GM19468 (cell line): ENCODE data around the gene MESD.

Experiments
- ATAC-seq: cut with Tn5 transposase; IDR thresholded peaks from one replicate; pipeline ENCODE4 v1.9.1; 2021; ENCODE audit warnings: mild to moderate bottlenecking, moderate library complexity, moderate number of reproducible peaks; ENCODE audit not compliant: unreplicated experiment; ENCODE audit errors: extremely low read depth

MESD gene

DNA sequence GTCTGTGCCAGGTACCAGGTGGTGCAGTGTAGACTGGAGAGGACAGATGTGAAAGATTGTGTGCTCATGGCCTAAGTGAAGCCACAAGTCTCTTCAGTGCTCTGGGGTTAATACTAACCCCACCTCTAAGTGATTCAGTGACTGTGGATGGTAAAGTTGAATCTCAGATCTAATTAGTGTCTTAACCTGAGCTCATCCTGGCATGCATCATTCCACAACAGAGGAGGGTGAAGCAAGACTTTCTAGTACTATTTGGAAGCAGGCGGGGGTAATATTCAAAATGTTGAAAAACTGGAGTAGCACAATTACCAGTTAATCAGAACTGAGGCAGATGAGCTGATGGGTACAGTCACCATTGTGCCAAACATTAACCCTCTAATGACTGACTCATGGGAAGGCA is 2.8 kb upstream of the MESD start:
- ATAC-seq, result no peak

DNA sequence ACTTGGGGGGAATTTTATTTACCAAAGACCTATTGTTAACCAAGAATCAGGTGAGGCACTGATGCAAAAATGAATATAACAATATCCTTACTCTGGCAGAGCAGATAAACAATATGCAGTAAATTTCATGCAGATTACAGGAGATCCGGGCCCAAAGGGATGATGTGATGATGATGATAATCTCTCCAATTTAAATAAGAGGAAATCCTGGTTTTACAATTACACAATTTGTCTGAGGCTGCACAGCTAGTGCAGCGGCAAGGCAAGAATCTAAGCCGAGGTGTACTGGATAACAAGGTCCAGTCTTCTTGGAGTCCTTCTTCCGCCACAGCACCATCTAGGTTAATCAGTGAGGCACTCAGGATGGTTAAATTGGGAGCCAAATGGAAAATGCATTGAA is 2.4 kb upstream of the MESD start:
- no peak for ATAC-seq

DNA sequence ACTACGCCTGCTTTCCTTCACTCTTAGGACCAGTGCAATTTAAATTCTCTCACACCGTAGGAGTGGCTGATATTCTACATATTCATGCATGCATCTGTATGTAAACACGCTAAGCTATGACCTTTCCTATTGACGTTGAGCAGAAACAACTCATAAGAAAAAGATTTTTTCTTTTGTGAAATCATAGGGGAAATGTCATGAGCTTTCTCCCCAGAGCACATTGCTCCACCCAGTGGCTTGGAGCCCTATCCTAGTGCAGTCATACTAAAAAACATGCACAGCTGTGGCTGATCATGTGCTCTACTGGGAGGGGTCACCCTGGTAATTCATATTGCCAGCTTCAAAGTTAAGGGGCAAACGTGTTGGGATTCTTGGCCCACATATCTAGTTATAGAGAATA is 1.8 kb upstream of the MESD start:
- no peak for ATAC-seq

DNA sequence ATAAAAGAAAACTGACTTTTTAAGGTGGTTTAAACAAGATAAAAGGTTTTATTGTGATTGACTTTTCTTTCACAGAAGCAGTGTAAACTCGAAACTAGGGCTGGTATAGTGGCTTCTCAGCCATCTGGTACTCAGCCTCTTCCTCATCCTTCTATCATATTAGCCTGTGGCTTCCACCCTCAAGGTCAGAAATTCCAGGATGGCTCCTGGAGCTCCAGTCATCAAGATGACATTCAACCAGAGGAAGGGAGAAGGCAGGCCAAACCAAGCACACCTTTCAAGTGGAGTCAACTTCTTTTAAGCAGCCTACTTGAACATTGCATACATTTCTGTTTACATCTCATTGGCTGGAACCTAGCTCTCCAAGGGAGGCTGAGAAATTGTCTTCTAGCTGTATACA is 1.3 kb upstream of the MESD start:
- ATAC-seq, result no peak

DNA sequence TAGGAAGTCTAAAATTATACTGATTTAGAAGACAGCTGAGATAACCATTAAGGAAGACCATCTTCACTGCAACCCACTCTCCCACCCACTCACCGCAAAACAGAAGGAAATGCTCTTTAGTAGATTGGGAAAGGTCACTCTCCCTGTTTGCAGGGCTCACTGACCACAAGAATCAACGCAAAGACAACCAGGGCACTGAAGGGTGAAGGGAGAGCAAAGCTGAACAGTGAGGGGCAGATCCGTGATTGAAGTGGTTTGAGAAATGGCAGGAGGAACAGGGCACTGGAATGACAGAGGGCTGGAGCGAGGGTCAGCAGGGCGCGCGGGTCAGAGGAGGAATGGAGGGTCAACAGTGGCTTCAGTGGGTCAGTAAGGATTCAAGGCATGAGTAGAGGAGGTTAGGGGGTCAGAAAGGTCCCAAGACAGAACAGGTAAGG is 520 bp downstream of the MESD start:
- no peak for ATAC-seq

DNA sequence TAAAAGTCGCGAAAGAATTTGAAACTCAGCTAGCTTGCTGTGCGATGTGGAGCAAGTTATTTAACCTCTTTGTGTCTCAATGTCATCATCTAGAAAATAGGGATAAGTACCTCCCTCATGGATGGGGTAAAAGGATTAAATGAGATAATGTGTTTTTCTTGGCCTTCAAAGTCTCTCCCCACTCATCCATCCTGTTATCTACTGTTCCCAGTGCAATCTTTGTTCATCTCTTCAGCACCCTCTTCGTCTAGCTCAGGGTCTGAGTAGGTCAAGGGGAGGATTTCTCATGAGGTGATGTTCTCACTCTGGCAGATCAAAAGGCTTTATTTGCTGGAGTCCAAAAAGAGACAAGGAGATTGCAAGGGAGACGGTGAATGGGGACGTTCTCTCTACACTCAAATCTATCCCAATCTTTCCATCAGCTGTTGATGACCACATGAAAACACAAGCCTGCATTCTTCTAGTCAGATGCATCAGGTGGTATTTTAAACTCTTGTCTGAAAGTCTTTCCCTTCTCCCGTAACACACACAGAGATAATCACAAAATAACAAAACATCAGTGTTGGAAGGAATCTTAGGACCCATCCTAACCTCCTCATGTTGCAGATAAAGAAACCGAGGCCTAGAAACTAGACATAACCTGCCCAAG is 1.3 kb downstream of the MESD start:
- ATAC-seq, result no peak

DNA sequence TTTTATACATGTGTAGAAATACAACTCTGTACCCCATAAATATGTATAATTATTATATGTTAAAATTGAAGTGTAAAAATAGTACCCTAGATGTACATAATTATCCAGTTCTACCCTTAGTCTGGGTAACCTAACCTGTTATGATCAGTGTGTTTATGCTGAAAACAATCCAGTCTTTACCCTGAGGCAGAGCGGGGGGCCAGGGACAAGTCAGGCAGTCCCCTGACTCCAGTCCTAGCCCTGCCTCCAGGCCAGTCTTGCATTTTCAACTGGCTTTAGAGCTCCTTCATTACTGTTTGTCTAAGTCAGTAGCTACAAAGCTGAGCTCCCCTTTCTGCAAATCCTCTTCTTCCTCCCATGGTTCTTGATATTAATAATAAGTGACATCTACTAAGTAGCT is 3.1 kb downstream of the MESD start:
- ATAC-seq, result no peak

DNA sequence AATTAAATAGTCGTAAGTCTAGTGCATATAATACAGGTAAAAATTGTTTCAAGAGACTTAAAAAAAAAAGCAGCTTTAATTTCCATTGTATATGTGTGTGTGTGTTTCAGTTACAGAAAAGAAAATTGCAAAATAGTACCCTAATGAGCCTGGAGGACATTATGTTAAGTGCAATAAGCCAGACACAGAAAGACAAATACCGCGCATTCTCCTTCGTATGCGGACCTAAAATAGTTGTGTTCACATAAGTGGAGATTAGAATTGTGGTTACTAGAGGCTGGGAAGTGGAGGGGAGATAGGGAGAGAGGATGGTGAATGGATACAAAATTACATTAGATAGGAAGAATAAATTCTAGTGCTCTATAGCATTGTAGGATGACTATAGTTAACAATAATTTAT is 3.6 kb downstream of the MESD start:
- ATAC-seq, result no peak

DNA sequence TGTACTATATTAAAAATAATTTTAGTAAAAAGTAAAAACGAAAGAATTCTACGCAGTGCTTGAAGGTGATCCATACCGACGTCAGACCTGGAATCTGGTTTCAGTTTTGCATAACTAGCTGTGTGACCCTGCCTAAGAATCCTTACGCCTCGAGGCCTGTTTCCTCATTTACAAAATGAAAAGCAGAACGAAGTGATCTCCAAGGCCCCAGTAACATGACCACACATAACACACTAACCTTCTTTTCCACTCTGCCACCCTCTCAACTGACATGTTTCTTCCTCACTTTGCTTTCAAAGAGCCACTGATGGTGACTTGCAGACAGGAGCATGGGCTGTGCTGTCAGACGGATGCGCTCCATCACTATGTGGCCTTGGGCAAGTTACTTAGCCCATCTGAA is 4.8 kb downstream of the MESD start:
- ATAC-seq, result no peak

DNA sequence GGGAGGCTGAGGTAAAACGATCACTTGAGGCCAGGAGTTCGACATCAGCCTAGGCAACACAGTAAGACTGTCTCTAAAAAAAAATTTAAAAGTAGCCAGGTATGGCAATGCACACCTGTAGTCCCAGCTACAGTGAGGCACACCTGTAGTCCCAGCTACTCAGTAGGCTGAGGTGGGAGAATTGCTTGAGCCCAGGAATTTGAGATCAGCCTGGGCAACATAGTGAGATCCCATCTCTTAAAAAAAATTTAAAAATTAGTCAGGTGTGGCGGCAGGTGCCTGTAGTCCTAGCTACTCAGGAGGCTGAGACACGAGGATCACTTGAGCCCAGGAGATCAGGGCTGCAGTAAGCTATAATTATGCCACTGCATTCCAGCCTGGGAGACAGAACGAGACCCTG is 6.8 kb downstream of the MESD start:
- ATAC-seq, result no peak

DNA sequence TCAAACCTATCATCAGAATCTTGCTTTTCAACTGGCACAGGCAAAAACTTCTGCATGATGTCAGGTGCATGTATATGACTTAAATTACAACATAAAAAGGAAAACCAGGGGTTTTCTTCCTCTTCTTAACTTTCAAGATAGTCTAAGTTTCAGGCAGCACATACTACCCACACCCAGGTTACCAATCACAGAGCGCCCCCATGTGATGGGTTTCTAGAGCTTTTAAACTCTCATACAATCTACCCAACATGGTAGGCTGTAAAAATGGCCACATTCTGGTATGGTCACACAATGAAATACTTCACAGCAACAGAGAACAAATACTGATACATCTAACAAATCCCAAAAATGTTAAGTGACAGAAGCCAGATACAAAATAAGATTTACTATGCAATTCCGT is 7.4 kb downstream of the MESD start:
- ATAC-seq, result no peak

DNA sequence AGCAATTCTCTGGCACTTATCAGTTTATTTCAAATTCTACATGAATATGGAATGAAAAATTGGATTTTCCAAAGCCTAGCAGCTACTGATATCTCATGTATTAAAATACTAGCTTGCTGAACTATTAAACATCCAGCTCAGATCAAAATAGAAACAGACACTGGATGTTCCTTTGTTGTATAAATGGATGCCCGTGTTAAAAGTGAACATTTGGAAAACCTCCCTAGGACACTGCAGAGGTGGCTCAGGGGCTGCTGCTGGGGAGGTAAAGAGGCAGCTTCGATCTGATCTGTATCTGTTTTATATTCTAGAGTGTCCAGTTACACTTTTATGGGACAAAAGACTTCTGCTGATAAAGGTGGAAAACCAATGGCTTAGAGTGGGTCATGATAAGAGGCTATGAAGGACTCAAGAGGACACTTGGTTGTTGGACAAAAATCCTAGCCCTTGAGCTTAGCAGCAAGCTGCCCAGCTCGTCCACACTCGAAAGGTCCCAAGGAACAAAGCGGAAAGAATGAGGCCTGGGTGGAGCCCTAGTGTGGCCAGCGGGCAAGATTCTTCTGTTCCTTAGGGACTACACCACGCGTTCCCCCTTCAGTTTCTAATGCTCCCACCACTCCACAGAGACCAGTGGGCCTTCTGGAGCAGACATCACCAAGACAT is 9.9 kb downstream of the MESD start:
- ATAC-seq, result no peak

DNA sequence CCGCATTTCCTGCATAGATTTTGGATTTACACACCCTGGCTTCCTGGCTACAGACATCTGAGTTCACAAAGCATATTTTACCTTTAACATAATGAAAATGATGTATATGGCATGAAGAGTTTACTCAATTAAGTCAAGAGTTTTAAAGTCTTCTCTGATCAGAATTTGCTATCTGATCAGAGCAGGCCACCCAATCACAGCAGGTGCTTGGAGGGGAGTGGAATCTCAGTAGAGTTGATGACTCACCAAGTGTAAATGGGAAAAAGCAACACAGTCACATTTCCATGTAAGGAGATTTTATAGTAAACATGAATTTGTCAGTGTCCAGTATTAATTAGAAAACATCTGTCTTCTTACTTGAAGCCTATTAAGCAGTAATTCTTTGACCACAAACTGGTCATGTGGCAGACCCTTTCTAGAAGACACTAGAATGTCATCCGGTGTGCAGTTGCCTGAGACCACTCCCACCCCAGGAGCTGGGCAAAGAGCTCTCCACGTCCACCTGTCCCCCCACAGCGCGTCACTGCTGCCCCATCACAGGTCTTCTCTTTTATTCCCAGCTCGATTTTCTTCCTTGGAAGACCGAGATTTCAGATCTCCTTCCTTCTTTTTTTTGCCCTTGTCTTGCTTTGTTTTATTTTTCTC is 10.8 kb downstream of the MESD start:
- no peak for ATAC-seq

DNA sequence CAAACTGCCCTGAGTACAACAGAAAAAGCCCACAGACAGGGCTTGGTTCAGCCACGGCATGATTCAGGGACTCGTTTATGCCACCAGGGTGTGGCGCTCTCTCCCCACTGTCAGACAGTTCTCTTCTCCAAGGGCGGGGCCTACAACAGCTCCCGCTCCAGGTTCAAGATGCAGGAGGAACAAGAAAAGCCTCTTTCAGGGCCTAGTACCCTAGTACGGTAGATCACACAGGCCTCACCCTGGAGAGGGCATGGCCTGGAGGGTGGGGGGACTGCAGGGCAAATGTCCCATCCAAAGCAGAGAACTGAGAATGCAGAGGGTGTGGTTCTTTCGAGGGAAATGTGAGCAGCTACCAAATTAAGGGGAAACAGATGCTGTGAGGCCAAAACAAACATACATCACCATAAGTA is 12.0 kb downstream of the MESD start:
- ATAC-seq, result no peak

DNA sequence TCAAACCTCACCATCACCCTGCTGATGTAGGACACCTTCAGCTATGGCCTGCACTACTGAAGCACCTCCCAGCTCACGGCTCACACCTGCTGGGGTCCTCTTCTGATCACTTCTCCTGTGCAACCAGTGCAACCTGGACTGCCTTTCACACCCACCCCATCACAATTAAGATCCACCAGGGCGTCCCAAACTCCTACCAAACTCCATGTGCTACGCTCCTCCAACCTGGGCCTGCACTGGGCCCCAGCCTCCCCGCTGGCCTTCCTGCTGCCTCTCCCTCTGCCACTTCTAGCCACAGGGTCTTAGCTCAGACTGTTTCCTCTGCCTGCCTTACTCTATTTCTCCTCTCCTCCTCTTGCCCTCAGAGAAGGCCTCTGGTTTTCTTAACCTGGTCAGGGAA is 12.8 kb downstream of the MESD start:
- ATAC-seq, result no peak

DNA sequence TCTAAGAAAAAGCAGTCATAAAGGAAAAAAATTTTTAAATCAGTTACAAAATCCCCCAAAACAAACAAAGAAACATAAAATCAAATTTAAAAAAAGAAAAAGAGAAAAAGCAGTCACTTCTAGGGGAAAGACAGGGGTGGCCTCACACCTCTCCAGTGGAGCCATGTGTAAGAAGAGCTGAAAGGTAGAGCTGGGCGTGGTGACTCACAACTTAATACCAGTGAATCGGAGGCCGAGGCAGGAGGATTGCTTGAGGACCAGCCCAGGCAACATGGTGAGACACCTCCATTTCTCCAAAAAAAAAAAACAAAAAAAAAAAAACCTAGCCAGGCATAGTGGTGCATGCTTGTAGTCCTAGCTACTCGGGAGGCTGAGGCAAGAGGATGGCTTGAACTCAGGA is 14.7 kb downstream of the MESD start:
- ATAC-seq, result no peak

DNA sequence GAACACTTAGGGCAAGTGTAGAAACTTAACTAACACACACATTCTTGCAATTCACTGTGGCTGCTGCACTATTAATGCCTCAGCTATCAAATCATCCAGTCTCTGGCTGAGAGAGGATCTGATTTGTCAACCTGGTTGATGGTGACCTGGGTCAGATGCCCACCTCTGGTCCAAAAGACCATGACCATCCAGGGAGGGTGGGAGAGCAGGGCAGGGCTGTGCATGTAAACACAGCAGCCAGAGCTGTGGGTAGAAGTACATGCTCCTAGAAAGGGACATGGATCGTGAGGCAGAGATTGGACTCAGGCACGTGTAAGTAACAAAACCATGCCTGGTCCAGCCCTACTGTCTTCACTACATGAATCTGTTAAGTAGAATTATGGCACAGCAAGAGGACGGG is 17.3 kb downstream of the MESD start:
- no peak for ATAC-seq

DNA sequence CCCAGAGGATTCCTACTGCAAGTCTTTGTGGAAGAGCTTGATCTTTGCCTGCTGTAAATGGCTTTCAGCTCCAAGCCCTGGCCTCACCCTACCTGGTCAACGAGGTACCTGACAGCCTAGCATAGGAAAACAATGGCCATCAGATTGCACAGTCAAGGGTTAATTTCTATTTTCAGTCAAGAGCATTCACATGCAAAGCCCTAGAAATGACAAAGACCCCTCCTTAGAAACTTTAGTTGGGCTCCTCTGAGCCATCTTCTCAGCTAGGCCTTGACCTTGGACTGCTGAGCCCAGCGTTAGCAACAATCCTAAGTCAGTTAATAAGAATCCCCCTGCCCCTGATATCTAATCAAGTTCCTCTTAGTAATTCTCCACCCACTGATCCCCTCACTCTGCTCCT is 18.5 kb downstream of the MESD start:
- ATAC-seq, result no peak

DNA sequence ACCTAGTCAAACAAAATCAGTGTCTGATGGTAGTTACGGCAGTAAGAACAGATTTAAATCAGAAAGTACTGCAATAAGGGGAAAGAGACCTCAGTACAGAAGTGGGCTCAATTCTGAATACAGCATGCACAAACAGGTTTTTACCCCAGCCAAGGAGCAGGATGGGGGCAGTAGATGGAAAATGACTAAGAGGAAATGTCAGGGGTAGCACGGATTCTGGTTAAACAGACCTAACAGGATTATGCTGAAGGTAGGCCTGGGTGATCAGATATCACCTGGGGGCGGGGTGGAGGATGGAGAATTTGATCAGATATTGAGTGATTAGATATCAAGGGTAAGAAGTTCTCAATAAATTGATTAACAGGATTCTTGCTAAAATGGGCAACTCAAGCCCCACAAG is 19.0 kb downstream of the MESD start:
- no peak for ATAC-seq

DNA sequence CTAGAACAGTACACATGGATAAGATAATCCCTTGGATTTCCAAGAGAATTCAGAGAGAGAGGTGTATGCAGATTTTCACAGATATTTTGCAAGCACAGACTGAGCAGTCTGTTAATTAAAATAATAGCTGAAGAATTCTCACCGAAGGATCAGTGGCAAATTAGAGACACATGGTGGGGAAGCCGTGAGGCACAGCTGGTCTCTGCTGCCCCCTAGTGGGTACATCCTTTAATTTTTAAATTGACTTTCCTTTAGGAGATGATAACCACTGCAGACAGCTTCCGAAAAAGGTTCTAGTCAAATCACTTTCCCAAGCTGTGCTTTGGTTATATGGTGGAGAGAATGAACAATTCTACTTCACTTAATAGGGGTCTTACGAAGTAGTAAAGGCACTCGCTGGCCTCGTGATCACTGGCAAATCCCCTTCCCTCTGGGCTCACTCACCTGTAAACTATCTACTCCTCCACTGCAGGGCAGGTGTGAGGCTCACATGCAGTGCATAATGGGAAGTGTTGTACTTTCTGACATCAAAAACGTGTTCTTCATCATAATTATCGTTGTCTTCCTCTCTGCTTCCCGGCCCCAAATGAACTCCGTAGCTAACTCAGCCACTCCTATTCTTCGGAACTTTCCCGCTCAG is 19.5 kb downstream of the MESD start:
- no peak for ATAC-seq

DNA sequence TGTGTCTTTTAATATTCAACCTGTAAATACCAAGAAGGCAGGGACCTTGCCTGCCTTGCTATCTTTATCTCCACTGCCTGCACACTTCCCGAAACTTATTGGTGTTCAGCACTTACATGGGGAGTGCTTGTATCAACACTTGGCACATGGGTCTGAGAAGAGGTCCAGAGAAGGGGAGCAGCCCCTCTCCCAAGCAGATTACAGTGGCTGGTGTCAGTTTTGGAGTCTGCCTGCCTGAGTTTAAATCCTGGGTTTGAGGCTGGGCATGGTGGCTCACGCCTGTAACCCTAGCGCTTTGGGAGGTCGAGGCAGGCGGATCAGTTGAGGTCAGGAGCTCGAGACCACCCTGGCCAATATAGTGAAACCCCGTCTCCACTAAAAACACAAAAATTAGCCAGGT is 20.3 kb downstream of the MESD start:
- ATAC-seq, result no peak
